GM12878 (cell line): ENCODE data around the gene CCR5. TPM values are rescaled to one million over a fixed set of nuclear protein-coding genes. Genes with fewer than 3 reads are reported as not detected.

Experiments
- ATAC-seq: fragments of 200-7000 bp; cut with Tn5 transposase; 3 replicates; pipeline ENCODE4 v1.9.1; 2020; ENCODE audit warnings: mild to moderate bottlenecking, moderate library complexity
- BruUV-seq: library from RNA; stranded (reverse); fragments of 400-500 nt; replicated peaks from 2 replicates; lab custom pipeline; 2021; lab: Mats Ljungman, UMichigan
- CTCF ChIA-PET: fragments of 300-600 bp; sonication (Branson Sonifier 250); formaldehyde crosslinking; extraction: SDS; loops from one replicate; lab custom pipeline; 2021; ENCODE audit warnings: inconsistent platforms; lab: Yijun Ruan, JAX
- POLR2A ChIA-PET: fragments of 350-600 bp; formaldehyde crosslinking; extraction: SDS; loops from one replicate; lab custom pipeline; 2021; ENCODE audit warnings: inconsistent platforms; lab: Charles Lee
- RAD21 ChIA-PET: fragments of 300-600 bp; sonication (Branson Sonifier 250); formaldehyde crosslinking; loops from one replicate; lab custom pipeline; 2023; ENCODE audit warnings: antibody characterized with exemption; ENCODE audit not compliant: unreplicated experiment; lab: Charles Lee
- SMC1A ChIA-PET: fragments of 300-600 bp; sonication (Branson Sonifier 250); formaldehyde crosslinking; loops from one replicate; lab custom pipeline; 2023; ENCODE audit not compliant: unreplicated experiment, uncharacterized antibody; lab: Charles Lee
- DNase-seq: peaks from one replicate; pipeline ENCODE4 v3.0.0-alpha.2; 2011; ENCODE audit warnings: low read depth, low spot score
- FAIRE-seq: peaks from 3 replicates; lab custom pipeline; 2011; peaks lifted over from hg19 to GRCh38; lab: Jason Lieb, UNC
- H2AFZ ChIP-seq: 2 replicates; pipeline ENCODE4 v1.6.0; 2011; ENCODE audit warnings: low read depth, low read length, control low read depth; ENCODE audit not compliant: control insufficient read depth
- H3K27ac ChIP-seq: 2 replicates; pipeline ENCODE4 v1.5.1; 2011; ENCODE audit warnings: control low read depth; ENCODE audit not compliant: control insufficient read depth, insufficient read depth
- H3K27me3 ChIP-seq, 2 experiments: replicated peaks in 1 of 2; 2 replicates each; pipeline versions ENCODE4 v1.6.0 to v1.6.1; 2011; ENCODE audit warnings: low read length in 1 of 2; ENCODE audit not compliant: control insufficient read depth in 2 of 2, insufficient read depth in 2 of 2
- H3K36me3 ChIP-seq, 2 experiments: 2 replicates each; pipeline ENCODE4 v1.5.1; 2011; ENCODE audit warnings: low read length in 1 of 2; ENCODE audit not compliant: control insufficient read depth in 2 of 2, insufficient read depth in 2 of 2
- H3K4me1 ChIP-seq: 2 replicates; pipeline ENCODE4 v1.6.1; 2011; ENCODE audit warnings: mild to moderate bottlenecking, low read length, moderate library complexity, mixed read lengths; ENCODE audit not compliant: control insufficient read depth, insufficient read depth
- H3K4me2 ChIP-seq: 2 replicates; pipeline ENCODE4 v1.6.0; 2011; ENCODE audit warnings: control low read depth; ENCODE audit not compliant: control insufficient read depth, insufficient read depth
- H3K4me3 ChIP-seq: fragments of 200-600 bp; sonication (generic); 2 replicates; pipeline ENCODE4 v1.5.1; 2016
- H3K79me2 ChIP-seq: 2 replicates; pipeline ENCODE4 v1.6.0; 2011; ENCODE audit warnings: low read length; ENCODE audit not compliant: control insufficient read depth, insufficient read depth
- H3K9ac ChIP-seq: 2 replicates; pipeline ENCODE4 v1.8.0; 2011; ENCODE audit warnings: low read length, control low read depth, mixed read lengths; ENCODE audit not compliant: control insufficient read depth, insufficient read depth
- H3K9me3 ChIP-seq: replicated peaks from 3 replicates; pipeline ENCODE4 v1.5.1; 2011; ENCODE audit warnings: mild to moderate bottlenecking, low read length; ENCODE audit not compliant: control insufficient read depth, insufficient read depth
- H4K20me1 ChIP-seq: 2 replicates; pipeline ENCODE4 v1.6.0; 2011; ENCODE audit not compliant: control insufficient read depth, insufficient read depth
- BCL11A ChIP-seq: IDR thresholded peaks from 2 replicates; pipeline ENCODE4 v1.6.1; 2011; ENCODE audit warnings: low read depth, low read length
- FOXK2 ChIP-seq: fragments of 450-650 bp; IDR thresholded peaks from 2 replicates; pipeline ENCODE4 v1.6.1; 2017; ENCODE audit warnings: mild to moderate bottlenecking, moderate library complexity
- IKZF1 ChIP-seq: fragments of 450-650 bp; conservative IDR thresholded peaks from 2 replicates; pipeline ENCODE4 v1.6.1; 2017; ENCODE audit warnings: antibody characterized with exemption, mild to moderate bottlenecking
- KDM1A ChIP-seq: fragments of 200-600 bp; sonication (generic); IDR thresholded peaks from 2 replicates; pipeline ENCODE4 v1.6.1; 2016; ENCODE audit warnings: borderline replicate concordance
- RFX5 ChIP-seq: IDR thresholded peaks from 2 replicates; pipeline ENCODE4 v1.6.1; 2011; ENCODE audit warnings: low read depth, low read length, improper control_type of control experiment
- TCF3 ChIP-seq: IDR thresholded peaks from 2 replicates; pipeline ENCODE4 v1.6.1; 2012; ENCODE audit warnings: low read depth, mild to moderate bottlenecking, low read length, borderline replicate concordance; ENCODE audit not compliant: insufficient read depth
- WRNIP1 ChIP-seq: IDR thresholded peaks from 2 replicates; pipeline ENCODE4 v1.6.1; 2011; ENCODE audit warnings: low read depth, low read length, improper control_type of control experiment, borderline replicate concordance
- ZBED1 ChIP-seq: IDR thresholded peaks from 2 replicates; pipeline ENCODE4 v1.6.1; 2016; ENCODE audit warnings: borderline replicate concordance
- ZSCAN29 ChIP-seq: fragments of 450-650 bp; IDR thresholded peaks from 2 replicates; pipeline ENCODE4 v1.6.1; 2017; ENCODE audit warnings: mild to moderate bottlenecking, moderate library complexity
- WGBS: methylation state at CpG from one replicate; pipeline ENCODE4 v1.1.6; 2016; ENCODE audit warnings: low lambda C conversion rate; ENCODE audit not compliant: insufficient replicate concordance, insufficient coverage; ENCODE audit errors: missing lambda C conversion rate; 5-methylcytosine and 5-hydroxymethylcytosine counted together
- in situ Hi-C: fragments of 300-500 bp; cut with MboI; formaldehyde crosslinking; loops from 9 replicates; pipeline ENCODE4 v1.14.3; 2018; ENCODE audit warnings: mixed read lengths
- intact Hi-C: fragments of 100-400 bp; cut with micrococcal nuclease; formaldehyde crosslinking; loops from one replicate; pipeline ENCODE4 v1.14.2; 2022; ENCODE audit not compliant: unreplicated experiment
- polyA plus RNA-seq, 11 experiments: library from polyadenylated mRNA; depleted of rRNA in 4 of 11; unstranded in 6 of 11; stranded (reverse) in 5 of 11; fragments of >200 nt; fragmentation: Nextera tagmentation in 4 of 11; fragmentation: Illumina TruSeq in 1 of 11; extraction: Ambion mirVana in 4 of 11; extraction: Trizol in 1 of 11; gene quantifications; 1 replicate in 1 of 11; 2 replicates in 10 of 11; pipeline versions ENCODE4 v1.2.1 to v1.2.3, GENCODE V29; 2011 to 2016; ENCODE audit warnings: inconsistent platforms in 2 of 11, missing spikeins in 2 of 11, low read depth in 1 of 11
- total RNA-seq, 4 experiments: library from RNA; depleted of rRNA in 3 of 4; stranded (reverse); fragments of >200 nt in 3 of 4; fragmentation: Illumina TruSeq in 1 of 4; extraction: Trizol in 1 of 4; gene quantifications; 2 replicates each; pipeline versions ENCODE4 v1.2.1 to v1.2.3, GENCODE V29; 2013 to 2021
- TF ChIP-seq, protein P1 (sequence below): fragments of 450-650 bp; IDR thresholded peaks from 2 replicates; pipeline ENCODE4 v1.6.1; 2017; ENCODE audit warnings: low read depth, mild to moderate bottlenecking, moderate library complexity
- TF ChIP-seq, protein P2 (sequence below): fragments of 450-650 bp; formaldehyde crosslinking; IDR thresholded peaks from 2 replicates; pipeline ENCODE4 v1.4.0; 2022; ENCODE audit warnings: mild to moderate bottlenecking, moderate library complexity

The CCR5 gene
- total and polyA plus RNA-seq, 10 of the 15 experiments (the other 5 are each of a cell fraction or from before 2014, with no cell fraction given), result 0.17 to 1.6 (median 0.82) TPM; not detected in 1

DNA sequence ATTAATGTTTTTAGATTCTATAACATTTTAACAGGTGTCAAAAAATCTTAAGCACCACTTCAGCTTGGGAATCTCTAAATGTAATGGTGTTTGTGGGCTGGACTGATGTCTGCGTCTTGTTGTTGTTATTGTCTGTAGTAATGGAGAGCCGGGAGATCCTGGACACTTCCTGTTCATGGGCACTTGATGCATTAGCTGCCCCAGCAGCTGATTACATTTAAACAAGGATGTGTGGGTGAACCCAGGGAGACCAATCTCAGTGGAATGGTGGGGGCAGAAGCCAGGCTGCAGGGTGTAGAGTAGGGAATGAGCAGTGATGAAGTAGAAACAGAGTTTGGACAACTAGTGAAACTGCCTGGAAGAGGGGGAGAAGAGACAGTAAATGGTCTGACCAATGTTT, 28.4 kb downstream of the CCR5 start (continued):
- TF ChIP-seq KDM1A, result no peak
- TF ChIP-seq BCL11A, result no peak

DNA sequence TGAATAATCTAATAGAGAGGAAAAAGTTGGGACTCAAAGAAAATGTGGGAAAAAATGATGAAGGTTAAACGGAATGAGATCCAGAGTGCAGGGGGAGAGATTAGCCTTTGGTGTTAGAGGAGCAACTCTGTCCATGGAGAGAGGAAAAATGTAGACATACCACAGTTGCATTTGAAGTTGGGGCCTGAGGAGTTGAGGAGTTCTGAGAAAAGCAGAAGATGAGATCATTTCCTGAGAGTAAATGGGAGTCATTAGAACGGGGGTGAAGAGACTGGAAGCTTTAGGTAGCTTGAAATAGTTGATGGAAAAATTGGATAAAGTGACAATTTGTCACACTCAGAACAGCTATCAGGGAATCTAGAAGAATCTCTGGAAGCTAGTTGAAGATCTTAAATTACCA, 28.8 kb downstream of the CCR5 start:
- ChIA-PET RAD21 (interaction anchor here (1.3 kb wide), 1 partner anchor 22 kb away, joined by 9 read pairs; no protein-coding TSS in a partner anchor), SMC1A (interaction anchor here (1.2 kb wide), 2 partner anchors 19 to 45 kb away, joined by 3 read pairs; no protein-coding TSS in a partner anchor), POLR2A (interaction anchor here (0.6 kb wide), 1 partner anchor 826 kb away, joined by 3 read pairs; no protein-coding TSS in a partner anchor), CTCF (interaction anchor here (1.0 to 1.3 kb wide), 3 partner anchors 25 to 89 kb away, joined by 4 to 7 read pairs (median 4); no protein-coding TSS in a partner anchor)
- H3K36me3 ChIP-seq, result no peaks in the 10 kb centered on the region
- no peak overlapping the region for H3K4me2 ChIP-seq
- DNase-seq (no peak), FAIRE-seq (no peak), ATAC-seq (no peak)
- in situ Hi-C loops, result no loop called here
- H3K4me1 ChIP-seq, result peaks cover 11% of the 10 kb centered on the region
- TF ChIP-seq, protein P1, sequence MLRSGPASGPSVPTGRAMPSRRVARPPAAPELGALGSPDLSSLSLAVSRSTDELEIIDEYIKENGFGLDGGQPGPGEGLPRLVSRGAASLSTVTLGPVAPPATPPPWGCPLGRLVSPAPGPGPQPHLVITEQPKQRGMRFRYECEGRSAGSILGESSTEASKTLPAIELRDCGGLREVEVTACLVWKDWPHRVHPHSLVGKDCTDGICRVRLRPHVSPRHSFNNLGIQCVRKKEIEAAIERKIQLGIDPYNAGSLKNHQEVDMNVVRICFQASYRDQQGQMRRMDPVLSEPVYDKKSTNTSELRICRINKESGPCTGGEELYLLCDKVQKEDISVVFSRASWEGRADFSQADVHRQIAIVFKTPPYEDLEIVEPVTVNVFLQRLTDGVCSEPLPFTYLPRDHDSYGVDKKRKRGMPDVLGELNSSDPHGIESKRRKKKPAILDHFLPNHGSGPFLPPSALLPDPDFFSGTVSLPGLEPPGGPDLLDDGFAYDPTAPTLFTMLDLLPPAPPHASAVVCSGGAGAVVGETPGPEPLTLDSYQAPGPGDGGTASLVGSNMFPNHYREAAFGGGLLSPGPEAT, result no peak
- TF ChIP-seq ZBED1, result no peak
- no peak for TF ChIP-seq WRNIP1
- TF ChIP-seq IKZF1, result no peak
- TF ChIP-seq, protein P2, sequence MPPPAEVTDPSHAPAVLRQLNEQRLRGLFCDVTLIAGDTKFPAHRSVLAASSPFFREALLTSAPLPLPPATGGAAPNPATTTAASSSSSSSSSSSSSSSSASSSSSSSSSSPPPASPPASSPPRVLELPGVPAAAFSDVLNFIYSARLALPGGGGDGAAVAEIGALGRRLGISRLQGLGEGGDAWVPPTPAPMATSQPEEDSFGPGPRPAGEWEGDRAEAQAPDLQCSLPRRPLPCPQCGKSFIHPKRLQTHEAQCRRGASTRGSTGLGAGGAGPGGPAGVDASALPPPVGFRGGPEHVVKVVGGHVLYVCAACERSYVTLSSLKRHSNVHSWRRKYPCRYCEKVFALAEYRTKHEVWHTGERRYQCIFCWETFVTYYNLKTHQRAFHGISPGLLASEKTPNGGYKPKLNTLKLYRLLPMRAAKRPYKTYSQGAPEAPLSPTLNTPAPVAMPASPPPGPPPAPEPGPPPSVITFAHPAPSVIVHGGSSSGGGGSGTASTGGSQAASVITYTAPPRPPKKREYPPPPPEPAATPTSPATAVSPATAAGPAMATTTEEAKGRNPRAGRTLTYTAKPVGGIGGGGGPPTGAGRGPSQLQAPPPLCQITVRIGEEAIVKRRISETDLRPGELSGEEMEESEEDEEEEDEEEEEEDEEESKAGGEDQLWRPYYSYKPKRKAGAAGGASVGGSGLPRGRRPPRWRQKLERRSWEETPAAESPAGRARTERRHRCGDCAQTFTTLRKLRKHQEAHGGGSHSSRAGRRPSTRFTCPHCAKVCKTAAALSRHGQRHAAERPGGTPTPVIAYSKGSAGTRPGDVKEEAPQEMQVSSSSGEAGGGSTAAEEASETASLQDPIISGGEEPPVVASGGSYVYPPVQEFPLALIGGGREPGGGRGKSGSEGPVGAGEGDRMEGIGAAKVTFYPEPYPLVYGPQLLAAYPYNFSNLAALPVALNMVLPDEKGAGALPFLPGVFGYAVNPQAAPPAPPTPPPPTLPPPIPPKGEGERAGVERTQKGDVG (CRISPR knock-in tag), result no peak
- no peak for TF ChIP-seq TCF3
- TF ChIP-seq RFX5, result no peak
- TF ChIP-seq ZSCAN29, result no peak
- no peak for TF ChIP-seq FOXK2
- no peak overlapping the region for H3K9ac ChIP-seq
- H4K20me1 ChIP-seq, result no peaks in the 10 kb centered on the region
- WGBS, result 37% methylated on average over 2 of the region's 2 CpGs
- no peak overlapping the region for H2AFZ ChIP-seq
- H3K4me3 ChIP-seq, result no peak overlapping the region
- no peak overlapping the region for H3K27ac ChIP-seq
- intact Hi-C loops, result no loop called here
- H3K9me3 ChIP-seq, result no peaks in the 10 kb centered on the region; the same call in 1 of the 3 replicates
- no TSS peak for BruUV-seq
- no peaks in the 10 kb centered on the region for H3K79me2 ChIP-seq
- H3K27me3 ChIP-seq, result no peaks in the 10 kb centered on the region
